ENCODE results near the gene DISP2. TPM values are rescaled to one million over a fixed set of nuclear protein-coding genes. Genes with fewer than 3 reads are reported as not detected.

Gene DISP2
- under 0.01 TPM in 1 of 2 replicates, not detected in the other for total RNA-seq (2014; rRNA removed; shearing (Covaris generic); ENCODE audit: low replicate concordance)

GRCh38 chr15:40357723-40358470 is at the start of gene DISP2:
TSS of gene DISP2 (plus strand) at chr15:40358219. CDS start at chr15:40358322, 103 bp downstream.
- peak; percentile 76 for DNase-seq (ENCODE audit: low read depth)
- in situ Hi-C loops (cut with HindIII; ENCODE audit: low pct_unique_long_range_greater_than_20kb, low sequenced_read_pairs) = no loop called here

GRCh38 chr15:40309344-40309862 is 48.6 kb upstream of the DISP2 start:
- in situ Hi-C loops (cut with HindIII; ENCODE audit: low pct_unique_long_range_greater_than_20kb, low sequenced_read_pairs) = no loop called here
- no peak for DNase-seq (ENCODE audit: low read depth)

GRCh38 chr15:40310001-40310959 is 47.7 kb upstream of the DISP2 start:
- in situ Hi-C loops (cut with HindIII; ENCODE audit: low pct_unique_long_range_greater_than_20kb, low sequenced_read_pairs) = no loop called here
- DNase-seq (ENCODE audit: low read depth) = peak; percentile 20

- DNase-seq (ENCODE audit: low read depth) = no peak
- in situ Hi-C loops (cut with HindIII; ENCODE audit: low pct_unique_long_range_greater_than_20kb, low sequenced_read_pairs) = no loop called here
Measured at GRCh38 chr15:40310993-40311392, 47.0 kb upstream of the DISP2 start.

GRCh38 chr15:40312370-40313158 is 45.5 kb upstream of the DISP2 start:
- no peak for DNase-seq (ENCODE audit: low read depth)
- in situ Hi-C loops (cut with HindIII; ENCODE audit: low pct_unique_long_range_greater_than_20kb, low sequenced_read_pairs) = no loop called here

- DNase-seq (ENCODE audit: low read depth) = no peak
- in situ Hi-C loops (cut with HindIII; ENCODE audit: low pct_unique_long_range_greater_than_20kb, low sequenced_read_pairs) = no loop called here
Measured at GRCh38 chr15:40313531-40314398, 44.3 kb upstream of the DISP2 start.

GRCh38 chr15:40314723-40315276 is 43.2 kb upstream of the DISP2 start:
- in situ Hi-C loops (cut with HindIII; ENCODE audit: low pct_unique_long_range_greater_than_20kb, low sequenced_read_pairs) = no loop called here
- no peak for DNase-seq (ENCODE audit: low read depth)

- in situ Hi-C loops (cut with HindIII; ENCODE audit: low pct_unique_long_range_greater_than_20kb, low sequenced_read_pairs) = no loop called here
- no peak for DNase-seq (ENCODE audit: low read depth)
Measured at GRCh38 chr15:40316931-40317330, 41.1 kb upstream of the DISP2 start.

GRCh38 chr15:40317580-40317979 is 40.4 kb upstream of the DISP2 start:
- in situ Hi-C loops (cut with HindIII; ENCODE audit: low pct_unique_long_range_greater_than_20kb, low sequenced_read_pairs) = no loop called here
- DNase-seq (ENCODE audit: low read depth) = no peak

- no peak for DNase-seq (ENCODE audit: low read depth)
- in situ Hi-C loops (cut with HindIII; ENCODE audit: low pct_unique_long_range_greater_than_20kb, low sequenced_read_pairs) = no loop called here
Measured at GRCh38 chr15:40320409-40320808, 37.6 kb upstream of the DISP2 start.

GRCh38 chr15:40320931-40321371 is 37.1 kb upstream of the DISP2 start:
- DNase-seq (ENCODE audit: low read depth) = peak; percentile 47
- in situ Hi-C loops (cut with HindIII; ENCODE audit: low pct_unique_long_range_greater_than_20kb, low sequenced_read_pairs) = no loop called here

GRCh38 chr15:40322531-40323238 is 35.3 kb upstream of the DISP2 start:
- DNase-seq (ENCODE audit: low read depth) = no peak
- in situ Hi-C loops (cut with HindIII; ENCODE audit: low pct_unique_long_range_greater_than_20kb, low sequenced_read_pairs) = no loop called here

GRCh38 chr15:40323239-40323952 is 34.6 kb upstream of the DISP2 start, which contains the start of gene INAFM2:
TSS of gene INAFM2 (plus strand) at chr15:40323692. CDS start at chr15:40324056, 364 bp downstream.
- in situ Hi-C loops (cut with HindIII; ENCODE audit: low pct_unique_long_range_greater_than_20kb, low sequenced_read_pairs) = no loop called here

GRCh38 chr15:40323953-40324937 is 33.8 kb upstream of the DISP2 start:
- DNase-seq (ENCODE audit: low read depth) = no peak
- in situ Hi-C loops (cut with HindIII; ENCODE audit: low pct_unique_long_range_greater_than_20kb, low sequenced_read_pairs) = no loop called here

More at GRCh38 chr15:40323239-40323952, 34.6 kb upstream of the DISP2 start, which contains the start of gene INAFM2:
- peak; percentile 92 for DNase-seq (ENCODE audit: low read depth)

GRCh38 chr15:40325188-40325587 is 32.8 kb upstream of the DISP2 start:
- in situ Hi-C loops (cut with HindIII; ENCODE audit: low pct_unique_long_range_greater_than_20kb, low sequenced_read_pairs) = no loop called here
- DNase-seq (ENCODE audit: low read depth) = no peak

All from Caki2 (cell line).